Tibial nerve (tissue), 4 donors: Measurements from ENCODE around the gene HID1. TPM values are rescaled to one million over a fixed set of nuclear protein-coding genes. Genes with fewer than 3 reads are reported as not detected.

ENCODE experiments used
- DNase-seq, 2 donors: peaks; one replicate each; pipeline ENCODE4 v3.0.0-alpha.2; 2019; ENCODE audit warnings: low spot score in 2 of 2
- H3K27ac ChIP-seq, 4 donors: fragments of 200-600 bp; sonication (generic) in 3 of 4; one replicate each; pipeline ENCODE4 v1.5.1; 2017 to 2019; ENCODE audit warnings: mild to moderate bottlenecking in 1 of 4
- H3K27me3 ChIP-seq, 2 donors: fragments of 200-600 bp; sonication (generic) in 1 of 2; one replicate each; pipeline versions ENCODE4 v1.5.1 to v1.6.0; 2017 to 2019
- H3K36me3 ChIP-seq, 3 donors: fragments of 200-600 bp; sonication (generic); one replicate each; pipeline ENCODE4 v1.5.1; 2018 to 2019
- H3K4me1 ChIP-seq, 4 donors: fragments of 200-600 bp; sonication (generic) in 3 of 4; one replicate each; pipeline ENCODE4 v1.5.1; 2017 to 2019
- H3K4me3 ChIP-seq, 4 donors: fragments of 200-600 bp; sonication (generic) in 3 of 4; one replicate each; pipeline ENCODE4 v1.5.1; 2017 to 2019; ENCODE audit warnings: mild to moderate bottlenecking in 1 of 4, moderate library complexity in 1 of 4
- H3K9me3 ChIP-seq, 4 donors: fragments of 200-600 bp; sonication (generic) in 3 of 4; one replicate each; pipeline ENCODE4 v1.5.1; 2017 to 2019
- CTCF ChIP-seq, 5 experiments: fragments of 200-600 bp in 3 of 5; fragments of 450-650 bp in 2 of 5; sonication (generic) in 3 of 5; IDR thresholded peaks; one replicate each; pipeline ENCODE4 v1.5.1; 2016 to 2019; ENCODE audit warnings: antibody characterized with exemption in 5 of 5, mild to moderate bottlenecking in 3 of 5, moderate library complexity in 2 of 5
- EP300 ChIP-seq, 2 donors: sonication (generic); formaldehyde crosslinking; IDR thresholded peaks; one replicate each; pipeline ENCODE4 v1.6.1; 2017; ENCODE audit warnings: antibody characterized with exemption in 2 of 2, mild to moderate bottlenecking in 1 of 2
- POLR2A ChIP-seq, 2 donors: fragments of 450-650 bp; IDR thresholded peaks; one replicate each; pipeline ENCODE4 v1.6.1; 2017; ENCODE audit warnings: antibody characterized with exemption in 2 of 2, mild to moderate bottlenecking in 2 of 2, moderate library complexity in 2 of 2
- WGBS, 2 donors: methylation state at CpG; one replicate each; pipeline ENCODE4 v1.1.5; 2018; 5-methylcytosine and 5-hydroxymethylcytosine counted together
- total RNA-seq, 4 donors: library from RNA; depleted of rRNA; stranded (reverse); fragments of >200 nt; gene quantifications; one replicate each; pipeline ENCODE4 v1.1.0, GENCODE V29; 2016

HID1 gene
- total RNA-seq, 4 donors from 2014 or later: 5.7 to 11.6 (median 8.9) TPM

DNA sequence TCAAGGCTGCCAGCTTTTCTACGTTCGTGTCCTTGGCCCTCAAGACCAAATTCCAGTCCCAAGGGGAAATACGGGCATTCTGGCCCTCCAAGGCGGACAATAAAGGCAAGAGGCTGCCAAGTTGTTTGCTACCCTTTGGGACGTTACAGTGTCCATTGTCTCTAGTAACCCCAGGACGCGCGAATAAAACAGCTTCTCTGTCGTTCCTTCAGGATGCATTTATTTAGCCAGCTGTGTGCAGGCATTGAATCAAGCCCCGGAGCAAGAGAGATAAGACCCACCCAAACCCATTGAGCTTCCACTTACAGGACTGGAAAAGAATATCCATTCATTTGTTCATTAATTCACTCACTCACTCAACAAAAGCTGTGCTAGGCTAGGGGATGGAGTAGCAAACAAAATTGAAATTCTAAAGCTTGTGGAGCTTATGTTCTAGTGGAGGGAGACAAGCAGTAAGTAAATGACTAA, 40.6 kb upstream of the HID1 start:
- no peaks in the 10 kb centered on the region for H3K27me3 ChIP-seq
- H3K36me3 ChIP-seq: peaks cover 0 to 25% (median 0%) of the 10 kb centered on the region in 3 donors
- 1% methylated on average over 10 of the region's 10 CpGs for WGBS, 2 donors
- H3K9me3 ChIP-seq: no peaks in the 10 kb centered on the region
- peaks cover 0 to 35% (median 15%) of the 10 kb centered on the region in 4 donors for H3K4me1 ChIP-seq
- DNase-seq: no peak
- TF ChIP-seq EP300 (IDR thresholded peaks at IDR 0.05) (no peak), POLR2A (IDR thresholded peaks at IDR 0.05) (no peak)
- H3K4me3 ChIP-seq: peak overlapping the region; percentile 46 to 84 (median 68)
- peak overlapping the region in 3 of 4 donors; percentile 87 to 91 (median 89) for H3K27ac ChIP-seq

GRCh38 chr17:75012346-75013091, 40.0 kb upstream of the HID1 start, which contains the start of gene MRPL58:
MRPL58 (plus strand) TSS chr17:75012670; CDS start chr17:75012687, 17 bp downstream.
- peak; percentile 53 for DNase-seq
- H3K27me3 ChIP-seq: no peaks in the 10 kb centered on the region
- peaks cover 0 to 35% (median 15%) of the 10 kb centered on the region in 4 donors for H3K4me1 ChIP-seq
- TF ChIP-seq CTCF (IDR thresholded peaks at IDR 0.05): peak; percentile 50 to 81 (median 78)
- TF ChIP-seq POLR2A (IDR thresholded peaks at IDR 0.05): peak in 1 of 2 donors; percentile 44
- peak; percentile 28 to 84 for TF ChIP-seq EP300 (IDR thresholded peaks at IDR 0.05)
- H3K27ac ChIP-seq: peak within 1 kb of the TSS; percentile 61 to 91 (median 88)
- H3K36me3 ChIP-seq: peaks cover 0 to 19% (median 0%) of the 10 kb centered on the region in 3 donors
- peak within 1 kb of the TSS; percentile 46 to 84 (median 68) for H3K4me3 ChIP-seq
- H3K9me3 ChIP-seq: no peaks in the 10 kb centered on the region
- WGBS, 2 donors: 1 to 2% methylated on average over 33 to 40 of the region's 63 CpGs

- Histone ChIP-seq H3K9me3 (no peaks in the 10 kb centered on the region), H3K4me3 (peak overlapping the region; percentile 46 to 84 (median 68)), H3K27ac (peak overlapping the region; percentile 61 to 91 (median 88)), H3K4me1 (peaks cover 0 to 35% (median 15%) of the 10 kb centered on the region in 4 donors), H3K27me3 (no peaks in the 10 kb centered on the region), H3K36me3 (peaks cover 0 to 14% (median 0%) of the 10 kb centered on the region in 3 donors)
- TF ChIP-seq EP300 (IDR thresholded peaks at IDR 0.05): no peak
- TF ChIP-seq POLR2A (IDR thresholded peaks at IDR 0.05): no peak
- no peak for TF ChIP-seq CTCF (IDR thresholded peaks at IDR 0.05)
- WGBS, 2 donors: 9 to 15% methylated on average over 5 of the region's 5 CpGs
- no peak for DNase-seq
These were observed 39.5 kb upstream of the HID1 start for GRCh38 chr17:75012096-75012345.

- H3K27me3 ChIP-seq: no peaks in the 10 kb centered on the region
- TF ChIP-seq POLR2A (IDR thresholded peaks at IDR 0.05) (no peak), EP300 (IDR thresholded peaks at IDR 0.05) (peak in 1 of 2 donors; percentile 4)
- H3K27ac ChIP-seq: peak overlapping the region; percentile 61 to 91 (median 88)
- no peaks in the 10 kb centered on the region for H3K9me3 ChIP-seq
- H3K36me3 ChIP-seq: peaks cover 0 to 11% (median 0%) of the 10 kb centered on the region in 3 donors
- H3K4me1 ChIP-seq: peaks cover 0 to 35% (median 15%) of the 10 kb centered on the region in 4 donors
- DNase-seq: peak; percentile 49 to 70
- WGBS, 2 donors: 39 to 40% methylated on average over 13 of the region's 13 CpGs
- H3K4me3 ChIP-seq: peak overlapping the region; percentile 46 to 84 (median 68)
These were observed 39.0 kb upstream of the HID1 start for GRCh38 chr17:75011401-75012095.

- WGBS, 2 donors: 64 to 65% methylated on average over 8 of the region's 8 CpGs
- H3K27ac ChIP-seq: peak overlapping the region in 1 of 4 donors; percentile 91
- TF ChIP-seq POLR2A (IDR thresholded peaks at IDR 0.05): no peak
- no peak for TF ChIP-seq EP300 (IDR thresholded peaks at IDR 0.05)
- no peak for TF ChIP-seq CTCF (IDR thresholded peaks at IDR 0.05)
- no peak overlapping the region for H3K4me3 ChIP-seq
- DNase-seq: no peak
- no peaks in the 10 kb centered on the region for H3K9me3 ChIP-seq
- no peaks in the 10 kb centered on the region for H3K27me3 ChIP-seq
- peaks cover 0 to 6% (median 0%) of the 10 kb centered on the region in 3 donors for H3K36me3 ChIP-seq
- H3K4me1 ChIP-seq: peaks cover 0 to 35% (median 15%) of the 10 kb centered on the region in 4 donors
These were observed 38.3 kb upstream of the HID1 start for GRCh38 chr17:75010683-75011400.
